Eye (tissue), 1 donor: ENCODE results near the gene CDH12.
A peak's percentile ranks its signal among the peaks of the same experiment; 100 is the strongest.
"Not testable (repeated sequence)": the region's sequence is repeated elsewhere in the genome, so short reads cannot be mapped to it uniquely, and the experiment has no call there.

Source experiments
- DNase-seq: peaks from one replicate; pipeline ENCODE4 v3.0.0-alpha.2; 2015

CDH12 gene

DNA sequence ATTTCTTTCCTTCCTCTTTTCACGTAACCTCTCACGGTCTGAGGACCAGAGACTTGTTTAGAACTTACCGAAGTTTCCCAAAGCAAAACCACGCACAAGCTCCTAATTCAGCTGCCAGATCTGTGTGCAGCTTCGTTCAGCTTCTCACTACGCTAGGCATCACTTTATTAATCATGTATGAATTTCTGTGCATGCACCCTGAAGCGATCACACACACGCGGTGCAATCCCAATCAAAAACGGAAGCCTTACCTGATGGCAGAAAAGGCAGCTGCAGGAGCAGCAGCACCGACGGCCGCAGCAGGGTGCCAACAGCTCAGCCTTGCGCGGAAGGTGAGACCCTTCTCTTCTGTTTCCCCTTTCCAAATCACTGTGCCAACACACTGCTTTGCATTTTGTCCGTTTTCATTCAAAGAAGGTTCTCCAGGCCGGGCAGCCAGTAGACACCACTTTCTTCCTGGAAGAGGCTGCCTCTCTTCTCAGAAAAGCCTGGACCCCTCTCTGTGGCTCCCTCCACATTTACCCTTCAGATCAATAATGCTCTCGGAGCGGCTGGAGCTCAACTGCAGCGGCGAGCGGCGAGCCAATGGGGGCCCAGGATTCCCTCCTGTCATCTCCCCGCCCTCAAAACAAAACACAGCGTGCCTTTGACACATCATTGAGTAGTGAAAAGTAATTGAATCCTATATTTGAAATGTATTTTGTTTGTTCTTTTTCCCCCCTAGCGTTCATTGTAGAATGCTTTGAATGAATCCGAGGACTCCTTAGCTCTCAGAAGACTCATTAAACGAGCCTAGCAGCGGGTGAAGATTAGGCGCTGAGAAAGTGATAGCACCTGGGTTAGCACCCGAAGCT, at the start of gene CDH12:
CDH12 (minus strand) TSS at position 538 of the 854 bp plus-strand sequence.
- DNase-seq: peak; percentile 79

- no peak for DNase-seq
Observed at GRCh38 chr5:22901885-22902284, 48.7 kb upstream of the CDH12 start.

DNA sequence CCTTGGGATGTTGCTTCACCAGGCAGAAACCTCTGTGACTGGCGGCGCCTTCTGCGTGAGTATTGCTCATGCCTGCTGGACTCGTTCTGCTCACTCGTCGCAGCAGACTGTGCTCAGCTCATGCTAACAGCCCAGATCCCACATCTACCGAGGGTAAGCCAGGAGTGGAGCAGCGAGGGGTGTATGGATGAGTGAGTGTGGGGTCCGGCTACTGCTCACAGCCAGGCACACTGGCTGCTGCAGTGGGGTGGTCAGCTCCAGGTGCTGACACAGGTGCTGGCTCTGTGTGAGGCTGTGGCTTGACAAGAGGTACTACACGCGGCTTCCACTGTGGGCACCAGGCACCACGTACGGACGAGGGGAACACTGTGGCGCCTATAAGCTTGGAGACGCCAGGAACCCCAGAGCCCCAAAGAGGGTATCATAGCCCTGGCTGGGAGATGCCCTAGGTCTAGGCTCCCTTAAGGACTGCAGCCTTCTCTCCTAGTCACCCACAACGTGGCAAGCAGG, 47.7 kb upstream of the CDH12 start:
- DNase-seq: no peak

DNA sequence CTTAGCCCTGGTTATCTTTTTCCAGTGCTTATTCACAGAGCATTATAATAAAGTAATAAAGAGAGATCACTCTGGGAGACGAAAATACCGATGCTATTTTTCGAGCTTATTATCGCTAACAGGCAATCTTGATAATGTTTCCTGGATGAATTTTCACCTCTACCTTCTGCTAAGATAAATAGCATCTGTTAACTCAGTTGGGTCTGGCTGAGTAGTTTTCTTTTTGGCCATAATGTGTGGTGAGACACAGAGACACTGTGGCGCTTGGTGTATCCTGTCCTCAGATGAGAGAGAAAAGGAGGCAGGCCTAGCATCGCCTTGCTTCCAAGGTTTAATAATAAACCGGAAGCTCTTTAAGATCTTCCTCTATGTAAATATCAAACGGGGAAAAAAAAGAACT, 46.2 kb upstream of the CDH12 start:
- DNase-seq: no peak

DNA sequence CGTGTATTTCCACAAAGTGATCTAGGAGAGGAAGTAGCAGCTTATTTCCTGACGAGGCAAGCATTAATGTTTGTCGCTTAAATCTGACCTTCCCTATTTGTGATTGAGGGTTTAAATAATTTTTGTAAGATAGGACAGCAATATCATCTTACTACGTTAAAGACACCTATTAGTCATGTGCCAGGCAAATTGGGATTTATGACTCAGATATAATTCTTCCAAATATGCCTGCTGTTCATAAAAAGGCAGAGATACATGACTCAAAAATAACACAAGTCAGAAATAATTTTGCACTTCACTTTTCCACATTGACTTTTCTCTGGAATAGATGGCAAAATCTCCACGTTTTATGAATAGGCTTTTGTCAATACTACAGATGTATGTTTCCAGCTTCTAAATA, 43.0 kb upstream of the CDH12 start:
- no peak for DNase-seq

DNA sequence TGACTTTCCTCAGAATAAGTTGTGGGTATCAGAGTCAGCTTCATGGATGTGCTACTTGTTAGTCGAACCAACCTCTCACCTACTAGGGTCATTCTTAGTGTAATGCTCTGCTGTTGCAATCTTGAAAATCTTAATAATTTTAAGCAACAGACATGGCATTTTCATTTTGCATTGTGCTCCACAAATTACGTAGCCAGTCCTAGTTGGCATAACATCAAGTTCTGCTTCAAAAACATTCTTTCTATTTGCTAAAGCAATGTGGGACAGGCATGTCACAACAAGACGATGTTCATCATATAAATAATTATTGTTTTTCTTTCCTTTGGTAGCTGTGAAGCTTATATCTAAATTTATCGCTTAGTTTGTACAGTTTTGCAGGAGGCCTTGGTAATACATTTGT, 39.3 kb upstream of the CDH12 start:
- no peak for DNase-seq

GRCh38 chr5:22889720-22890119, 36.6 kb upstream of the CDH12 start:
- DNase-seq: no peak

DNA sequence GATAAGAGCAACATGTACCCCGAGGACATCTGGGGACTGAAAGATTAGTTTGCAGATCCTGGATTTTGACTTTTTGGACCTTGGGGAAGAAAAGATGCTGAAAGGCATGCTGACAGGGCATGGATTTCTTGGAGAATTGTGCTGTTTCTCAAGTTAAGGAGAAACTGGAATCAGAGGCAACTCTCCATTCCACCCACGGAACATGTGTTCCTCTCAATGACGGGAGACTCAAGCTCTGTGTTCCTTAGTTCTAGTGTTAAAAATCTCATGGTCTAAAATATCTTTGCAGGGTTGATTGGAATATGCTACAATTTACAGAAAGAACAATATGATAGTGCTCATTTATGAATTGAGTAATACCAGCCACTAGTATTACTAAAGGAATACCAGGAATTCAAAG, 34.4 kb upstream of the CDH12 start:
- DNase-seq: no peak

DNA sequence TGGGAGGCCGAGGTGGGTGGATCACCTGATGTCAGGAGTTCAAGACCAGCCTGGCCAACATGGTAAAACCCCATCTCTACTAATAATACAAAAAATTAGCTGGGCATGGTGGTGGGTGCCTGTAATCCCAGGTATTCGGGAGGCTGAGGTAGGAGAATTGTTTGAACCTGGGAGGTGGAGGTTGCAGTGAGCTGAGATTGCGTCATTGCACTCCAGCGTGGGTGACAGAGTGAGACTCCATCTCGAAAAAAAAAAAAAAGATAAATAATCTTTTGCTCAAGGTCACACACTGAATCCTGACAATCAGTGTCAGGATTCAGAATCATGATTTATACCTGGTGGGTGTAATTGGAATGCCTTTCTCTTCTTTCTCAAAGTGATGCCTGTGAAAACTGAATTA, 5.8 kb upstream of the CDH12 start:
- DNase-seq: not testable (repeated sequence)

DNA sequence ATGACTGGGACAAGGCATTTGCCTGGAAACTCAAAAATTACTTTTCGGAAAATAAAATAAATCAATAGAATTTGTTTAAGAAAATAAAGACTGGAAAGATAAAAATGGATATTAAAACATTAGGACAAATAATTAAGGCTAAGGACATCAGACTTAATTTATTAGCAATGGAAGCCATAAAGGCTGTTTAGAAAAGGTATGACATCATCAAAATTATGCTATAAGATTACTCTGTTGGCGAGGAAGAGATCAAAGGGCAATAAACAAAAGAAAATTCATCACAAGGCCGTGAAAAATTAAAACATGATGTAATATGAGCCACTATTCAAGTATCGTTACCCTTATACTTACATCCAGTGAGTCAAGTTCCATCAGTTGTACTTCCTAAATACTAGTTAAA, 2.7 kb upstream of the CDH12 start:
- DNase-seq: no peak

DNA sequence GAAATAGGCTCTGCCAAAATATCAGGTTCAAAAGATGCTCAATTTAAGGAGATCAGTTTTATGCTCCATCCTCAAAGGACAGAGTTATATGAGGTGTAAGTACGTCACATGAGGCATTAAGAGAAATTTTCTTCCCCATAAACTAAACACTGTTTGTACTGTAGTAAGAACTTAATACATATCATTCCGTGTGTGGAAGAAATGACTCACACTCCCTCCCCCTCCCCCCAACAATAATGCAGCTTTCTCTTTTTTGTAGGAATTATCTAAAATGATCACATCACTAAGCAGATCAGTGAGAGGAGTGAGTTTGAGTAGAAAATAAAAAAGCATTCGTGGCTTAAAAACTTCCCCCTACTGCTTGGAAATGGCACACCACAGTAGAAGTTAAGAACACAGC, 2.2 kb downstream of the CDH12 start:
- no peak for DNase-seq

DNA sequence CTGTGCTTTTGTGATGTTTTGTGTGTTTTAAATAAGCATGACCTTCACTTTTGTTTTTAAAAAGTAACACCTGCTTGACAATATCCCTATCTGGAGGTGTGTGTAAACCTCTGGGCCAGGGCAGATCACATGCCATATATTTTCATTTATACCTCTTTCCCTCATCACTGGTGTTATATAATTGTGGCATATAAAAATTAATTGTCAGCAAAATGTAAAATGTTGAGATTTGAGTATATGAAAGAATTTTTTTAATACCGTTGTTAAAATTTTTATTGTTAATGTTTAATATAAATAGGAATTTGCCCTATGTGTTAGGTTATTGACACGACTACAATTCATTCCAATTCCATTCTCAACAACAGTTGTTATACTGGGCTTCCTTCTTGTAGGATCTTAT, 6.5 kb downstream of the CDH12 start:
- no peak for DNase-seq

GRCh38 chr5:22844636-22845035, 8.5 kb downstream of the CDH12 start:
- DNase-seq: peak; percentile 51

GRCh38 chr5:22844155-22844554, 9.0 kb downstream of the CDH12 start:
- DNase-seq: no peak

DNA sequence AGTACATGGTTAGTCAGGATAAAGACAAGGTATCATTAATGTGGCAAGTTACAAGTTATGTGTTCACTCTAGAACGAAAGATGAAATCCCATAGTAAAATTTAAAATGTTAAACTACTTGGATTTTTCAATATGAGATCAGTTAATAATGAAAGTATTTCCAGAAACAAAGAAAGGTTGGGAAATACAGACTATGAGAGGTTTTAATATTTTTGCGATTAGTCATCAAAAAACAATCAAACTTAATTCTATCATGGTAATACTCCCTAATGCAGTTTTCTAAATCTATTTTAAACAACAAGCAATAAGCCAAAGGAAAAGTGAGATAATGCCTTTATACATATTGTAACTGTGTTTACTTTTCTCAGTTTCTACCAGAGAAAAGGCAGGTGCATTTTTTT, 10.6 kb downstream of the CDH12 start:
- no peak for DNase-seq

DNA sequence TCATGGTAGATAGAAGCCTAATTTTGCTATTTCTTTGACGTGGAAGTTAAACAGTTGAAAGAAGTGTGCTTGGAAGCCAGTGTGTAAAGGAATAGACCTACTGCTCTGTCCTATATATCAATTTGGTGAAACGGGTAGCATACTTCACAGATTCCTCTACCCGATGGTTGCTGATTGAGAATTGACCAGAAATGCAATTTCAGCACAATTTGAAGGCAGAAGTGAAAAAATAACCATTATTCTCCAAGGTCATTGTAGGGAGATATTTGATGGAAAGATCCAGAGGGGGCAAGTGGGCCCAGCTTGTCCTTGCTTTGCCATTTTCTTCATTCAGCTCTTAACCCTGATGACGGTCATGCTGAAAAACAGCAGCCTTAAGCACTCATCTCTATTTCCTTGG, 15.3 kb downstream of the CDH12 start:
- no peak for DNase-seq

GRCh38 chr5:22835686-22836085, 17.5 kb downstream of the CDH12 start:
- peak; percentile 82 for DNase-seq

DNA sequence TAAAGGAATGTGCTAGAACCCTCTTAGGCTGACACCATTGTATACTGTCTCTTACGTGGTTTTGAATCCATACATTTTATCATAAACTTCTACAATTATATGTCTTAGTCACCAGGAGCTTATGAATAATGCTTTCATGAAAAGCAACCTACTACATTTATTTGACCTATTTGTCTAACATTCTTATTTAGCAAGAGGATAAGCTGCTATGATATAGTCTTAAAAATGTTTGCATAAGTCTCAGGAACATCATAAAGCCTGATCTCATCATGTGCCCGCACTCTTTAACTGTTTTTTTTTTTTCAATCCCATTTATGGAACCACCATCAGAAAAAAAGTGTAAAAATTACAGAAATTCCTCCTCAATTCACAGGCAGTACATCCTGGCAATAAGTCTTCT, 59.7 kb downstream of the CDH12 start:
- no peak for DNase-seq

GRCh38 chr5:22787807-22788206, 65.3 kb downstream of the CDH12 start:
- no peak for DNase-seq

DNA sequence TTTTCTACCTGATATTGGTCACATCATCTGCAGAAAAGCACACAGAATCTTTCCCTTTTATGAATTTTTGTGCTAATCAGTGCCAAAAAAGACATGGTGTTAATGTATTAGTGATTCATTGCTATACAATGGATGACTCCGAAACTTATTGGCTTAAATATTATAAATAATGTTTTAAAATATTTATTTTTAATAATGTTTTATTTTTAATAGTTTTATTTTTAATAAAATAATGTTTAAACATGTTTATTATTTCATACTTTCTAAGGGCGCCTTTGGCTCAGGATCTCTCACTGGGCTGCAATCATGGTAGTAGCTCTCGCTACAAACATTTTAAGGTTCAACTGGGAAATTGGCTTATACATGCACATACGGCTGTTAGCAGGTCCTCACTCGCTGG, 65.7 kb downstream of the CDH12 start:
- no peak for DNase-seq

DNA sequence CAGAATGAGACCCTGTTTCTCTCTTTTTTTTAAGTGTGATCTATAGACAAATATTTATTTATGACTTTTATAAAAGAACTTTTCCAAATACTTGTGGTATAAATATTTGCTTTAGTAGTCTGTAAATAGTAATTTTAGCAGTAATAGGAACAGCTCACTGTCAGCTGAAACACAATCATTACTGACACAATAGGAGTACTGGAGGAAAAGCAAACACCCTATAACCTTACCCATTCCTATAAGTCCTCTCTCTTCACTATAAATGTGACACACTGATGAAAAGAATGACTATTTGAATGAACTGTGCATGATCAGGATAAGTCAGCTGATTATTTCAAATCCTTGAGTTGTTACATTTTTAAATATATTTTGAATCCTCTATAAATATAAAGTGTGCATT, 72.4 kb downstream of the CDH12 start:
- no peak for DNase-seq

DNA sequence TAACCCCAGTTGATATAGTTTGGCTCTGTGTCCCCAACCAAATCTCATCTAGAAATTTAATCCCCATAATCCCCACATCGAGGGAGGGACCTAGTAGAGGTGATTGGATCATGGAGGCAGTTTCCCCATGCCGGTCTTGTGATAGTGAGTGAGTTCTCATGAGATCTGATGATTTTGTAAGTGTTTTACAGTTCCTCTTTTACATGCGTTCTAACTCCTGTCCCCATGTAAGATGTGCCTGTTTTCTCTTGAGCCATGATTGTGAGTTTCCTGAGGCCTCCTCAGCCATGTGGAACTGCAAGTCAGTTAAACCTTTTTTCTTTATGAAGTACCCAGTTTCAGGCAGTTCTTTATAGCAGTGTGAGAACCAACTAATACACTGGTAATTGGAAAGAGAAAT, 73.6 kb downstream of the CDH12 start:
- no peak for DNase-seq

DNA sequence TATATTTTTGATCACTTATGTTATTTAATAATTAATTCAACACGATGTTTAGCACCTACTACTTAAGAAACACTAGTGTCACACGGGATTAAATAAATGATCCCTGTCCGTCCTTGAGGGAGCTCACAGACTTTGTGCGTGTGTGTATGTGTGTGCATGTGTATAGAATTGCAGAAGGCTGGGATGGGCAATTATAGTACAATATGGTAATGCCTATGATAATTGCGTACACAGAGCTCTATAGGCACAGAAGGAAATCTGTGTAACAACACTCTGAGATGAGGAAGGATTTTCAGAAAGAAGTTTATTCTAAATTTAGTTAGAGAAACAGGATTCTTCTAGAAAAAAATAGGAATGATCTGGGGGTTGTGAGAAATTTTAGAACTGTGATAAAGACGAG, 76.9 kb downstream of the CDH12 start:
- DNase-seq: no peak

DNA sequence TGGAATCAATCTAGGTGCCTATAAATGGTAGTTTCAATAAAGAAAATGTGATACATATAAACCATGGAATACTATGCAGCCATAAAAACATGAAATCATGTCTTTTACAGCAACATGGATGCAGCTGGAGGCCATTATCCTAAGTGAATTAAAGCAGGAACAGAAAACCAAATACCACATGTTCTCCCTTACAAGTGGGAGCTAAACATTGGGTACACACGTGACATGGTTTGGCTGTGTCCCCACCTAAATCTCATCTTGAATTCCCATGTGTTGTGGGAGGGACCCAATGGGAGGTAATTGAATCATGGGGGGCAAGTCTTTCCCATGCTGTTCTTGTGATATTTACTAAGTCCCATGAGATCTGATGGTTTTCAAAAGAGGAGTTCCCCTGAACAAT, 78.9 kb downstream of the CDH12 start:
- DNase-seq: not testable (repeated sequence)

- no peak for DNase-seq
Observed at GRCh38 chr5:22764736-22765135, 88.4 kb downstream of the CDH12 start.
